HFF-Myc (cell line): ENCODE measurements around the gene KHDRBS1.

ENCODE experiments used
- DNase-seq: peaks from one replicate; pipeline ENCODE4 v3.0.0-alpha.2; 2011; ENCODE audit warnings: low read depth; ENCODE audit errors: extremely low read depth
- H3K4me3 ChIP-seq: replicated peaks from 2 replicates; pipeline ENCODE4 v1.5.1; 2011; ENCODE audit warnings: low read depth, mild to moderate bottlenecking, control low read depth, low read length
- TF ChIP-seq, protein P1 (sequence below): IDR thresholded peaks from 2 replicates; pipeline ENCODE4 v1.5.1; 2012; ENCODE audit warnings: mild to moderate bottlenecking, low read depth, low read length, control low read depth; ENCODE audit errors: missing control alignments

Gene KHDRBS1, protein sequence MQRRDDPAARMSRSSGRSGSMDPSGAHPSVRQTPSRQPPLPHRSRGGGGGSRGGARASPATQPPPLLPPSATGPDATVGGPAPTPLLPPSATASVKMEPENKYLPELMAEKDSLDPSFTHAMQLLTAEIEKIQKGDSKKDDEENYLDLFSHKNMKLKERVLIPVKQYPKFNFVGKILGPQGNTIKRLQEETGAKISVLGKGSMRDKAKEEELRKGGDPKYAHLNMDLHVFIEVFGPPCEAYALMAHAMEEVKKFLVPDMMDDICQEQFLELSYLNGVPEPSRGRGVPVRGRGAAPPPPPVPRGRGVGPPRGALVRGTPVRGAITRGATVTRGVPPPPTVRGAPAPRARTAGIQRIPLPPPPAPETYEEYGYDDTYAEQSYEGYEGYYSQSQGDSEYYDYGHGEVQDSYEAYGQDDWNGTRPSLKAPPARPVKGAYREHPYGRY

DNA sequence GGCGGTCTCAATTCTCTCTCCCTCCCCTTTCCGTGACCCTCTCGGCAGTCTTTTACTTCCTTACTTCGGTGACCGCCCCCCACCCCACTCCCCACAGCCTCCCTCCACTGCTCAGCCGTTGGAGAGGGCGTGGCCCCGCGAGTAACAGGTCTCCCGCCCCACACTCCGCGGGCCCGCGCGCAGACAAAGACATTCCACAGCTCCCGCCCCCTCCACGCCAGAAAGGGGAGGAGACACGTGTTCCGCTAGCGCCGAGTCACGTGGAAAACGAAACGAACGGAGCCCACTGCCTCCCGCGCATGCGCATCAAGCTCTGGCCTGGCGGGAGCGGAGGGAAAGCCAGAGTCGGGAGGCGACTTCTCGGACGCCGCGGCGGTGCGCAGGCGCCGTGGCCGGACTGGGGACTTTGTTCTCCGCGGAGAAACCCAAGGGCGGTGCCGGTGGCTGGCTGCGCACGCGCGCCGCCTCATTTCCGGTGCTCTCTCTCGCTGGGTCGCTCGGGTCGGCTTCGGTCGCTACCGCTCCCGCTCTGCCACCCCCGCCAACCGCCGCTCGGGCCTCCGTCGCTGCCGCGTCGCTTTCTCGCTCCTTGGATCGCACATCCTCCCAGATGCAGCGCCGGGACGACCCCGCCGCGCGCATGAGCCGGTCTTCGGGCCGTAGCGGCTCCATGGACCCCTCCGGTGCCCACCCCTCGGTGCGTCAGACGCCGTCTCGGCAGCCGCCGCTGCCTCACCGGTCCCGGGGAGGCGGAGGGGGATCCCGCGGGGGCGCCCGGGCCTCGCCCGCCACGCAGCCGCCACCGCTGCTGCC, at the start of gene KHDRBS1:
KHDRBS1 (plus strand) TSS at position 483 of the 813 bp plus-strand sequence; CDS start at position 611, 128 bp downstream.
- TF ChIP-seq, protein P1, sequence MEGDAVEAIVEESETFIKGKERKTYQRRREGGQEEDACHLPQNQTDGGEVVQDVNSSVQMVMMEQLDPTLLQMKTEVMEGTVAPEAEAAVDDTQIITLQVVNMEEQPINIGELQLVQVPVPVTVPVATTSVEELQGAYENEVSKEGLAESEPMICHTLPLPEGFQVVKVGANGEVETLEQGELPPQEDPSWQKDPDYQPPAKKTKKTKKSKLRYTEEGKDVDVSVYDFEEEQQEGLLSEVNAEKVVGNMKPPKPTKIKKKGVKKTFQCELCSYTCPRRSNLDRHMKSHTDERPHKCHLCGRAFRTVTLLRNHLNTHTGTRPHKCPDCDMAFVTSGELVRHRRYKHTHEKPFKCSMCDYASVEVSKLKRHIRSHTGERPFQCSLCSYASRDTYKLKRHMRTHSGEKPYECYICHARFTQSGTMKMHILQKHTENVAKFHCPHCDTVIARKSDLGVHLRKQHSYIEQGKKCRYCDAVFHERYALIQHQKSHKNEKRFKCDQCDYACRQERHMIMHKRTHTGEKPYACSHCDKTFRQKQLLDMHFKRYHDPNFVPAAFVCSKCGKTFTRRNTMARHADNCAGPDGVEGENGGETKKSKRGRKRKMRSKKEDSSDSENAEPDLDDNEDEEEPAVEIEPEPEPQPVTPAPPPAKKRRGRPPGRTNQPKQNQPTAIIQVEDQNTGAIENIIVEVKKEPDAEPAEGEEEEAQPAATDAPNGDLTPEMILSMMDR, result no peak
- DNase-seq, result peak; percentile 92
- H3K4me3 ChIP-seq, result peak within 1 kb of the TSS; percentile 92

DNA sequence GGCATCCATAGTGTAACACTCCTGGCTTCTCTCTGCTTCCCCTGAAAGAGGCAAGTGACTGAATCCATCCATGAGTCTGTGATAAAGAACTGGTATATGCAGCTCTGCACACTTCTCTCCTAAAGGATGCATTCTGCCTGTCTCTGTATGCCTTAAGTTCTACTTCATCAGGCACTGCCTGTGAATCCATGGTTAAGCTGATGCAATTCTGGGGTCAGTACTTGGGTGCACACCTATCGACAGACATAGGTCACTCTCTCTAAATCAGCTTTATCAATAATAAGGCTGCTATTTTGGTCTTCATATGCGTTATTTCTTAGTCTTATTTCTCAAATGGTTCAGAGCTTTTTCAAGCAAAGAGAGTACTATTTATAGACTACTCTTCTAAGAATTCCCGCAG, 42.8 kb upstream of the KHDRBS1 start:
- no peak for DNase-seq
- H3K4me3 ChIP-seq, result no peak overlapping the region
- TF ChIP-seq, protein P1, result no peak

DNA sequence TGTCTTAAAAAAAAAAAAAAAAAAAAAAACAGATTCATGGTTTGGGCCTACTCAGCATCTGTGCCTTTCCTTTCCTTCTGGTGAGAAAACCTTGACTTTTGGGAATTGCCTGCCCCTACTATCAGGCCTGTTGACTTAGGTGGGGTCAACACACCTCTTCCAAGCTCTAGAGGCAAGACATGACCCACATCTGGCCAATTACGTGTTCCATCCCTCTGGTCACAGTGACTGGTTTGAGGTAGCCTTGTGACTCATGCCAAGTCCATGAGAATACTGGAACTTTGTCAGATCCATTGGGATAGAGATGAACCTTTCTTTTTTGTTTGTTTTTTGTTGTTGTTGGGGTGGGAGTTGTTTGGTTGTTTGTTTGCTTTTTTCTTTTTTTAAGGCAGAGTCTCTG, 37.3 kb upstream of the KHDRBS1 start:
- DNase-seq, result peak; percentile 39
- no peak overlapping the region for H3K4me3 ChIP-seq
- TF ChIP-seq, protein P1, result no peak

DNA sequence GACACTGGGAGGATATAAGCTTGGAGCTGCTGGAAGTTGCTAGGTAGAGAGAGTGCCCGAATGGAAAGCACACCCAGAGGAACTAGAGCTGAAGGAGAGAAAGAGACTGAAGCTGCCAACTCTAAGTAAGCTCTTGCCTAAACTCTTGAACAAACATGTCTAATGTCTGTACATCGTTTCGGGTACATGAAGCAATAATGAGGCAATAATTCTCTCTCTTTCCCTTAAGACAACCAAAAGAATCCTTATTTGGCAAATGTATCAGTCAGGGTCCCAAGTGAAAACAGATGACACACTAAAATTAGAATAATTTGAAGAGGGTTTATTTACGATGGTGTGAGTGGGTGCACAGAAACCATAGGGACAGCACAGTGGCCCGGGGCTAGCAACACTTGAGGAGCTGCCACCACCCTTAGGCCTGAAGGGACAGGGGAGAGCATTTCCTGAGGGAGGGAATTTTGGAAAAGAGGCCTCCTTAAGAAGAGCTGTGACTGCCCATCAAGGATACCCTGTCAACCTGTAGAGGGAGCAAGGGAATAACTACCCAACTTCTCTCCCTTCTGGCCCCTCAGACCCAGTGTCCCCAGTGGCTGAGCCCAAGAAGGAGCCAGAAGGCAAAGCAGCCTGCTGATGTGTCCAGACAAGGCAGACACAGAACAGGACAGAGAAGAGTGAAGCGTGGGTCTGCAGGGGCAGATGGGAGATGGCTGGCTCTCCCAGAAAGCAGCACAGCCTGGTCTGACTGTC, 36.1 kb upstream of the KHDRBS1 start:
- no peak overlapping the region for H3K4me3 ChIP-seq
- DNase-seq, result peak; percentile 31
- TF ChIP-seq, protein P1, result peak; percentile 51

DNA sequence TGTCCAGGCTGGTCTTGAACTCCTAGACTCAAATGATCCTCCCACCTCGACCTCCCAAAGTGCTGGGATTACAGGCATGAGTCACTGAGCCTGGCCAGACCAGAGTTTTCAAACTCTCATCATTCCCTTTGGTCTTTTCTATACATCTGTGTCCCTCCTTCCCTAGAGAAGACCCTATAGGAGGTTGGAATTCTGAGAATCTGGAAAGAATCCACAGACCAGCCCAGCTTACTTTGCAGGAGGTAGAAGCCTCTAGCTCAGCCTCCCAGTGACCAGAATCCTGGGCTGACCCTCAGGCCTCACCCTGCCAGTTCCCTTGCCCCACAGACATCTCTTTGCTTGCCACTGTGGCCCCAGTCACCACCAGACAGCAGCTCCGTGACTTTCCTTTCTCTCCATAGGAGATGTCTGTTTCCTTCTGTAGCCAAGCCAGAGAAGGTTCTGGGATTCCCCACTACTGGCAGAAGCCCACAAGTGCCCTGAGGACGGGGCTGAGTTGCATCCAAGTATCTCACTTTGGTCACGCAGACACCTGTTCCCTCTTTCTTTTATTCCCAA, 34.7 kb upstream of the KHDRBS1 start:
- TF ChIP-seq, protein P1, result no peak
- DNase-seq, result no peak
- H3K4me3 ChIP-seq, result no peak overlapping the region

DNA sequence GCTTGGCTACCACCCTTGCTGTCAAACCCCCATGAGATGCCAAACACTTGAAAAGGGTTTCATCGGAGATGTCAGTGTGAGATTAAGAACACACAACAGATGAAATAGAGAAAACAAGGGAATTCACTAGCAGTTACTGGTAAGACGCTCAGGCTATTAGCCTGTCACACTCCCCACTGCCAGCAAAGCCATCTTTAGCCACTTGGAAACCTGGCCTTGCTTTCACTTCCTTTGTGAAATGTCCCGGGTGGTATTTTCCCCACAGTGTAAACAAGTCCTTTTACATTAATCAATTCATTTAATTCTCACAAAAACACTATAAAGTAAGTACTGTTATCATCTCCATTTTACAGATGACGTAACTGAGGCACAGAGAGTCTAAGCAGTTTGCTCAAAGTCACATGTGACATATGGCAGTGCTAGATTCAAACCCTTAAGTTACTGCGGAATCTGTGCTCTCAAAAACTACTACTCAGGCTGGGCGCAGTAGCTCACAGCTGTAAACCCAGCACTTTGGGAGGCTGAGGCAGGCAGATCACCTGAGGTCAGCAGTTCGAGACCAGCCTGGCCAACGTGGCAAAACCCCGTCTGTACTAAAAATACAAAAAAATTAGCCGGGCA, 32.7 kb upstream of the KHDRBS1 start:
- H3K4me3 ChIP-seq, result no peak overlapping the region

More for the DNA sequence above, 32.7 kb upstream of the KHDRBS1 start:
- no peak for DNase-seq
- TF ChIP-seq, protein P1, result no peak
